NCI-H2196 treated with DMSO at 0.1 percent for 48 hours (cell line): ENCODE measurements around the gene ZHX3.
"Not testable (repeated sequence)": the region's sequence is repeated elsewhere in the genome, so short reads cannot be mapped to it uniquely, and the experiment has no call there.

ENCODE experiments used
- DNase-seq: peaks from one replicate; lab custom pipeline; 2025; ENCODE audit not compliant: unreplicated experiment; lab: John Stamatoyannopoulos, UW

ZHX3 gene

DNA sequence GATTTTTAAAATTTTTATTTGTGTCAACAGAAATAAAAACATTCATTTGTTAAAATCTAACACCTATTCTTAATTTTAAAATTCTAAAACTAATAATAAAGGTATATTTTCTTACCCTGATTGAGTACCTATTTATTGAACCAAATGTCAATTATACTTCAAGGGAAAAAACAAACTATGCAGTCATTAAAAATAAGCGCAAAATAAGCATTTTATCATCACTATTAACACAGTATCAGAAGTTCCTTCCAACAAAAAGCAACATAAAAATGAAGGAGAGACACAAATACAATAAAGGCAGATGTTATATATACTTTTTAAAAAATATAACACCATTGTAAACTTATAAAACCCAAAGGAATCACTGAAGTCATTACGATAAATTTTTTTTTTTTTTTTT lies 52.7 kb downstream of the ZHX3 start:
- DNase-seq = no peak

DNA sequence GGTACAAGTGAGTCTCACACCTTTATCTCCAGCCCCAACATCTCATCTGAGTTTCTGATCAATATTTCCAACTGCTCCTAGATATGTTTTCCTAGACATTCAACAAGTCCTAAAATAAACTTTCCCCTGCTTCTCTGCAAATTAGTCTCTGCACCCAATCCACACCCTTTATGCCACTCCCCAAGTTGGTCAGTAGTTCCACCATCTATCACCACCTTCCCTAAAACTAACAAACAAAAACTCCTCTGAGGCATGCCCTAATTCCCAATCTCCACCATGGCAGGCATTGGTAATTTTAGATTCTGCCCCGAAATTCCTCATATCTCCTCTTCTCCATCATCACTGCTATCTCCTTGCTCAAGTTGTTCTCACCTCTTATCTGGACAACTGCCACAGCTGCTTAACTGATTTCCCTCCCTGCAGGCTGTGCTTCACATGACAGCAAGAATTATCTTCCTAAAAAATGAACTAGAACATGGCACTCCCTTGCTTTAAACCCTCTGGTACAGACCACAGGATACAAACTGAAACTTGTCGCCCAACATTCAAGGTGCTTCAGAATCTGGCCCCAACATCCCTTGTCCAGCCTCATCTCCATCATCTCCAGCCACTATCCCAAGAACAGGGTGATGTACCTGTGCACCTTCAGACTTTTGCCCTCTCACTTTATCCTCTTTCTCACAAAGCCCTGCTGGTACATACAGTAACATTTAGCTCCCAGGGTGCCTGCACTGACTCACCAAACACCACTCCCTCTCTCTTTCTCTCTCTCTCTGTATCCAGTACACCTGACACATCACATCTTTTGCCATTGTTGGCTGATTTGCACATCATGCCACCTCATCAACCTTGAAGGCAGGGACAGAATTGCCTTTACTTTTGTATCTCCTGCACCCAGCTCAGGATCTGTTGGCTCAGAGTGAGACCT lies 55.5 kb downstream of the ZHX3 start:
- DNase-seq = no peak

DNA sequence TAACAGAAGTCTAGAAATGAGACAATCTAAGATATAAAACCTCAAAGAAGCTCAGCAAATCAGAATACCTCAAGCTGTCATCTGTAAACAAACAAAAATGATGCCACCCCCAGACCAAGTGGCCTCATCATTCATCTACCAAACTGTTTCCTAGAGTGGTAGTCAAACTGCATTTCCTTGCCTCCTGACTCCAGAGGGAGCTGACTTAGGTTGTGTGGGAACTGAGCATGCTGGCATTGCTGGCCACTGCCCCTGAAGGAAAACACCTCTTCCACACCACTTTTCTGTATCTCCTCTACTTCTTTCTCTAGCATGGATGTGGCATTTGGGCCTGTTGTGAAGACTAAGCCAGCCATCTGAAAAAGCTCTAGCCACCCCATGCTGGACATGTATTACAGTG lies 56.3 kb downstream of the ZHX3 start:
- no peak for DNase-seq

DNA sequence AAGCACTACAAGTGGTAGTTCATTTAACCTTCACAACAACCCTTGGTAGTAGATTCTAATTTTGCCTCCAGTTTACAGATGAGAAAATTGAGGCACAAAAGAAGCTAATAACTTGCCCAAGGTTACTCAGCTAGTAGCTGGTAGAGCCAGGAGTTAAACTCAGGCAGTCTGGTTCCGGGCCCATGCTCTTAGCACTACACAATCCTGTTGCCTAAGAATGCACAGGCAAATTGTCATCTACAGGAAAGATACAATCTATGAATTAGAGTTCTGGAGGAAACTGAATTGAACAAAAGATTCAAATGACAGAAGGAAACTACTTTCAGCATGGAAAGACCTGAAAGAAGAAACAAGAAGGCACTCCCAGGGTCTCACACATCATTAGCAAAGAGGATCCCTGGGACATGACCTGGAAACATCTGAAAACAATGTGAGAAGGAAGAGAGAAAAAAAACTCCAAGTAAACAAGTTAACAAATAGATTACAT lies 56.8 kb downstream of the ZHX3 start:
- DNase-seq = no peak

DNA sequence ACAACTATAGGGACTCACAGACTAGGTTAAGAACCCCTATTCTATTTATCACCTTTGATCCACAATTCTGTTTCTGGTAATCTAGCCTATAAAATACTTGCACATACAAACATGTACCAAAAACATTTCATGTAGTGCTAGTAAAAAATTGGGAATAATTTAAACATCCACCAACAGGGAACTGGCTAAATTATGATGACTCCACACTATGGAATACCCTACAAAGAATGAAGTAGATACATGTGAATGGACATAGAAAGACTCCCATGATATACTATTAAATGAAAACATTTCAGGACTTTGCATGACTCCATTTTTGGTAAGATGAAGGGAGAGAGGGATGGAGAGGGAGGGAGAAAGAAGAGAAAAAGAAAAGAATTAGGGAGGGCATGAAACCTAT lies 58.2 kb downstream of the ZHX3 start:
- DNase-seq = no peak

DNA sequence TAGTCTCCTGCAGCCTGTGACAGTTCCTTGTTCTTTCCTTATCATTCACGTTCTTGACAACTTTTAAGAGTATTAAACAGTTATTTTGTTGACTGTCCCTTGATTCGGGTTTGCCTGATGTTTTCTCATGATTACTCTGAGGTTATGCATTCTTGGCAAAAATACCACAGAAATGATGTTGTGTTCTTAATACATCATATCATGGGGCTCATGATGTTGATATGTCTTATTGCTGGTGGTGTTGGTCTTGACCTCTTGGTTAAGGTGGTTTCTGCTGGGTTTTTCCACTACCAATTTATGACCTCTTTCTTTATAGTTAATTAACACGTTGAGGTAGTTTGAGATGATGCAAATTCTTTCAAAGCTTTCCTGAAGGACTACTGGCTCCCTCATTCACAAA lies 59.1 kb downstream of the ZHX3 start:
- no peak for DNase-seq

DNA sequence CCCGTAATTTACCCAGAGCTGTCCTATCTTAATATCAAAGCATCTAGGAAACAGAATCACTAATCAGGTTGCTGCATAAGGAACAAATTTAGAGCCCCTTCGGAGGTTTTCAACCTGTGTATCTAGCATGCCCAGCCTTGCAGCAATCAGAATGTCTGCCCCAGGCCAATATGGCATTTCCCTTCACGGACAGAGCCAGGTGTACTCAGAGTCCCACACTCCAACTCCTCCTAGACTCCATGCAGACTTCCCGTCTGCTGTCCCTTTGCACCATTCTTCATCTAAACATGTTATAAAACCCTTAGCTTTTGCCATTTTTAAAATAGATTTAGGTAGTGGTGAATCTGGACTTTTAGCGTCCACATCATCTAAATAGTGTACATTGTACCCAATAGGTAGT lies 61.0 kb downstream of the ZHX3 start:
- DNase-seq = no peak

DNA sequence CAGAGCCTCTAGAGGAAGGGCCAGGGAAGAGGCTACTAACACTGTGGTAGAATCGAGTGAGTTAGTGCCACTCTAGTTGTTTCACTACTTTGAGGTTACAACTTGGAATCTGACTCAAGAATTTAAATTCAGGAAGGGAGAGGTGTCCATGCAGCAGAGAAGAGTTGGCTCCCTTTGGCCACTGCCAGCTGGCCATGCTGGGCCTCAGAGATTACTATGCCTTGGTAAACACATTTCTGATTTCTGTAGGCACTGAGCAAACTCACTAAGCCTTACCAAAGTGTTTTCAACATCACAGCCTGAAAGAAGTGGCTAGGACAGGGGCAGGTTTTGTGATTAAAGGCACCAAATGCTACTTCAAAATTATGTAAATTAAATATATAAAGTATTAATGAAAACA lies 61.9 kb downstream of the ZHX3 start:
- DNase-seq = no peak

DNA sequence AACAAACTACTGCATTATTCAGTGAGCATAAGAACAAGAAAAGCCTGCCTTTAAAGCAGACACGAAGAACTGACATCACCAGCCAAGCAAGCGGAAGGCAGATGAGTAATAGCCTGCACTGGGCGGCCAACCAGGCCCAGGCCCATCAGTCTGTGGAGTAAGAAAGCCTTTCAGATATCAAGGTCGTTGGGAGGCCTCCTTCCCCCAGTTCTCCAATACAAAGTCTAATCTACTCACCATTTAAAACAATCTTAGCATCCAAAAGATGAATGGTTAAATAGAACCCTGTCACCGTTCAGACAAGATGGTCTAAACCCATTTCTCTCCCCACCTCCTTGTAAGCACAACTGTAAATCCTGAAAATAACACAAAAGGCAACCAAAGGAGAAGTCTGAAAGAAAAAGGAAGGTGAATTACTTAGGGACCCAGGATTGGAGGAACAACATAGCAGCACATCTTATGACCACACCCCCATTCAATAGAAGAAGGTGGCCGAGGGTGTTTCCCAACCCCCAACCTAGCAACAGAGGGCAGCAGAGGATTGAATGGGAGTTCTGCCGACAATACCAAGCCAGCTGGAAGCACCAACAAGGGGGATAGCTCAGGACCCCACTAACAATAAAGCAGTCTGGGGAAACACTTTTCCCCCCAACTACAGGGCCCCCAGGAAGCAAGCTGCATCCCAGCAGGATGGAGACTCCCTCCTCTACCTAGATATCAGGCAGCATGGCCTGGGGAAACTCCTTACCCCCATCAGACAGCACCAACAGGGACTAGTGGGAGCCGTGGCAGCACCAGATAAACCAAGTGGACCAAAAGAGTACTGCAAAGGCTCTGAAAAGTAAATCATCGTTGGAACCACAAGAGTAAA lies 67.9 kb downstream of the ZHX3 start:
- DNase-seq = no peak

DNA sequence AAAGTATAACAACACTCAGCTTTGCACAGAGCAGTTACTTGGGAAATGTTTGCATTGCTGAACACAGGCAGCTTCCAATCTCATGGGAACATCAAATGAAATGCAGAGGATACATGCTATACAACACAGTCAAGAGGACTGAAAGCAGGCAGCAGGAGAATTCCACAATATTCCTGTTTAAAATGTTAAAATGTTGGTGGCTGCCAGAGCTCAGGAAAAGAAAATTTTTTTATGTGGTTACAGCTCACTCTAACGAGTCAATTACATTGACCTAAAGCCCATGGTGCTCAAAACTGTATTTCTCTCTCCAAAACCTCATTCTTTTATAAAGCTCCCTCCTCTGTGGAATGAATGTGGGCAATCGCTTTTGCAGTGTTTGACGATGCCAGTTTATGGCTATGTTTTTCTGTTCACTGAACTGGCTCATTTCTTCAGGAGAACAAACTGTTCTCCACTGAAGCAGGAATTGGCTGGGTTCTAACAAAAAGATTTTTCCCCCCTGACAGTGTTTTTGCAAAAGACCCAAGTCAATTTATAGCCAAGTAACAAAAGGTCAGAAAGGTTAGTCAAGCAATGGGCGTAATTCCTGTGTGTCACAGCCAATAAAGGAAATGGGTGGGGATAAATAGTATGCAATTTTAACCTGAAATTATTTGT lies 69.0 kb downstream of the ZHX3 start:
- DNase-seq = no peak

DNA sequence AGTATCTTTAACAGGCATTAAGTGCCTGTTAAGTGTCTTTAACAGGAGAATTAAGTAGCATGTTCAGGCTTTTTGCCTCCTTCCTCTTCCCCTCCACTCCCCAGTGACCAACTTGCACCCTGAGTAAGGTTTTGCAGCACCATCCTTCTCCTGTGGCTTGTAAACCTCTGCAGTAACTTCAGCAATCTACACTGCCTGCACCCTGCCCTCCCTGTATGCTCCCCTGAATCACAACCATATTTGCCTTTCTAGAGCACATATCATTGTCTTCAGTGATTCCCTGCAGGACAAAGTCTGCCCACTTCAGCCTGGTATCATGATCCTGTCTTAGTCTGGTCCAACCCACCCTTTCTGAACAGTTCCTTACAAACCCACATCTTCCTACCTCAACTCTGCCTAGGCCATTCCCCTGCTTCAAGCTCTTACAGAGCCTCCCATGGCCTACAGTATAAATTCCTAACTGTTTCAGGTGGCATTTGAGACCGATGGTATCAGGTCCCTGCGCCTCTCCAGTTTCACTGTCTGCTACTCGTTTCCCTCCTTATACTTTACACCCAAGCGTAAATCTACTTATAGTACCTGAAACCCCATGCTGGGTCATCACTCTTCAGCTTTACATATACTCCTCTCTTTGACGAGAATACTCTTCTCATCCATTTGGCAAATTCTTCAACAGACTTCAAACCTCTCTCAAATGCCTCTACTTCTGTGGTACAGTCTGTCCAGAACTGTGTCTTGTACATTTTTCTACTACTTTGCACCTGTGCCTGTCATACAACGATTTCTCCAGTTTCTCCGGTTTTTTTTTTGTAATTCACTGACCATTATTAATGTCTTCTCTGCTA lies 69.8 kb downstream of the ZHX3 start:
- DNase-seq = no peak

DNA sequence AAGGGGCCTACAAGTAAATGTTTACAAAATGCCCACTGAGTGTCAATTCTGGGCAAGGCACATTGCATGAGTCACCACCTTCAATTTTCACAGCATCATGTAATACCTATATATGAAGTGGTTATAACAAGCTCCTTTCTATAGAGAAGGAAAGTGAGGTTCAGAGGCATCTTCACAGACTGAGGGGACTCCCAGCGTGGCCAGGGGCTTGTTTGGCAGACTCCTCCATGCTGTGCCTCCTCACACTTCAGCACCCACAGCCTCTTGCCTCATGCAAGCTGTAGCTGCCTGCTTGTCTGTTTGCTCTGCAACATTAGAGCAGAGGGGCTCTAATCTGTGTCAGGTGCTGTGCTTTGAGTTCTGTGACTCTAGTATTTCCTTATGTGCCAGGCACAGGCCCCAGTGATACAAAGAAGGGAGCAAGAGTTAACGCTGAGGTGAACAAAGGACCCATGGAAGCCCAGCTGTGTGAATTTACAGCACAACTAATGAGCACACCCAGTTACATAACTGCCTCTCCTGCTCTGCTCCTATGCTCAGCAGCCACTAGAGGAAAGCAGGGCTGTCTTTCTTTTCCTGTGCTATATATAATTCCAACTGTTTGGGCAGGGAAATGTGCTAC lies 72.3 kb downstream of the ZHX3 start:
- DNase-seq = no peak

DNA sequence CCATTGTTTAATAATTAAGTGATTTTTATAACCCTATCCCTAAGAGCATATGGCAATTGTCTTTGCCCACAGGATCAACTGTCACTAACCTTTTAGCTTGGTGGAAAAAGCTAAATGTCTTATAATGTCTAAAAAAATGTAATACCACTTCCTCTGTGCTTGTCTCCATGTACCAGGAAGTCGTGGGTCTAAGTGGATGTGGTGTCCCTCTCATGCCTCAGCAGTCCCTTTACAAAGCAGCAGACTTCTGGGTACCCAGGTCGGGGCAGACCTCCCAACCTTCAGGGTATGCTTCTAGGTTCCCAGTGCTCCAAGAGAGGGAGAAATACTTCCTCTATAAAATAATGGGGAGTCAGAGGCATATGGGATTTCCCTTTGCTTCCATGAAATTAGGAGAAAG lies 74.7 kb downstream of the ZHX3 start:
- no peak for DNase-seq

DNA sequence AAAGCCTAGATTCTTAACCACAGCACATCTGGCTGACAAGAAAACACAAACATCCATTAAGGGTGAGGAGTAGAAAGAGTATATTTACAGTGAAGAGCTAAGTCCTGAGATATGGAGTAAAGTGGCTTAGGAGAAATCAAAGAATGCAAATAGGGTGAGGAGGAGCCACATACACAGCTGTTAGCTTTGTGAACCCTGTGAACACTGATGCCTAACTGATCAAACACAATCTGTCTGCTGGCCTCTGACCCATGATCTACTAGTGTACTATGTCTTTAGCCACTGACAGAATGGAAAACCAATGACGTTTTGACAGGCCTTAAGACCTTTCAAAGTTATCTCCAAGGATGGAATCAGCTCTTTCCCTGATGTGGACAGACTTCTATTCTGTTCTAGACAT lies 75.2 kb downstream of the ZHX3 start:
- DNase-seq = no peak

DNA sequence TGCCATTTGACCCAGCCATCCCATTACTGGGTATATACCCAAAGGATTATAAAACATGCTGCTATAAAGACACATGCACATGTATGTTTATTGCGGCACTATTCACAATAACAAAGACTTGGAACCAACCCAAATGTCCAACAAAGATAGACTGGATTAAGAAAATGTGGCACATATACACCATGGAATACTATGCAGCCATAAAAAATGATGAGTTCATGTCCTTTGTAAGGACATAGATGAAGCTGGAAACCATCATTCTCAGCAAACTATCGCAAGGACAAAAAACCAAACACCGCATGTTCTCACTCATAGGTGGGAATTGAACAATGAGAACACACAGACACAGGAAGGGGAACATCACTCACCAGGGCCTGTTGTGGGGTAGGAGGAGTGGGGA lies 80.3 kb downstream of the ZHX3 start:
- DNase-seq = not testable (repeated sequence)

DNA sequence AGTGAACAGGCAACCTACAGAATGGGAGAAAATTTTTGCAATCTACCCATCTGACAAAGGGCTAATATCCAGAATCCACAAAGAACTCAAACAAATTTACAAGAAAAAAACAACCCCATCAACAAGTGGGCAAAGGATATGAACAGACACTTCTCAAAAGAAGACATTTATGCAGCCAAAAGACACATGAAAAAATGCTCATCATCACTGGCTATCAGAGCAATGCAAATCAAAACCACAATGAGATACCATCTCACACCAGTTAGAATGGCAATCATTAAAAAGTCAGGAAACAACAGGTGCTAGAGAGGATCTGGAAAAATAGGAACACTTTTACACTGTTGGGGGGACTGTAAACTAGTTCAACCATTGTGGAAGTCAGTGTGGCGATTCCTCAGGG lies 80.7 kb downstream of the ZHX3 start:
- DNase-seq = not testable (repeated sequence)

DNA sequence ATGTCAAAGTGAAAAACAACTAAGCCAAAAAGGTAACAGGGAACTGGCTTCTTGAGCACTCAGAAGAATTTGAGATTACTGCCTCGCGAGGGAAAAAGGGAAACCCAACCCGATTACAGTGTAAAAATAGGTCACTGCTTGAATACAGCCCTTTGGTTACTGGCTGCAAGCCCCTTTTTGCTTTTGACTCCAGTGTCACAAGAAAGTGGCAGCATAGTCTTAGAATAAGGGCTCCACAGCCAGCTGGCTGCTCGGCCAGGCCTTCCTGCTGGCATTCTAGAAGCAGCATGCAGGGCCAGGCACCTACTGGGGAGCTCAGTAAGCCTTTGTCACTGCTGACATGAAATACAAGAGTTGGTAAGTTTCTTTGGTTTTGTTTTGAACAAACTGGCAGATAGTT lies 83.0 kb downstream of the ZHX3 start:
- no peak for DNase-seq

DNA sequence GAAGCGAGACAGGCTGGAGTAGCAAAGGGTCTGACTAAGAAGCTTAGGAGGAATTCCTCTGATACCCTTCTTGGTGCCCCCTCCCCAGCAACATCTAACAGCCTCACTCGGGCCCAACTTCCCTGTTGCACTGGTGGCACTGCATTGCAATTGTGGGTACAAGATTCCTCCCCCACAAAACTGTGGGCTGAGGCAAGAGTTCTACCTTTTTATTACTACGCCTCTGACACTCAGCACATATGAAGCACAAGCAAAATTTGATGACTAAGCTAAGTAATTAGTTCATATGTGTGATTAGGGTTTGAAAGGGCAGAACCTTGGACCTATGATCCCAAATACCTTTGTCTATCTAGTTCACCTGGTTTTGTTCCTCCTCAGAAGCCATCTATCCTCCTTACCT lies 83.5 kb downstream of the ZHX3 start:
- DNase-seq = no peak

DNA sequence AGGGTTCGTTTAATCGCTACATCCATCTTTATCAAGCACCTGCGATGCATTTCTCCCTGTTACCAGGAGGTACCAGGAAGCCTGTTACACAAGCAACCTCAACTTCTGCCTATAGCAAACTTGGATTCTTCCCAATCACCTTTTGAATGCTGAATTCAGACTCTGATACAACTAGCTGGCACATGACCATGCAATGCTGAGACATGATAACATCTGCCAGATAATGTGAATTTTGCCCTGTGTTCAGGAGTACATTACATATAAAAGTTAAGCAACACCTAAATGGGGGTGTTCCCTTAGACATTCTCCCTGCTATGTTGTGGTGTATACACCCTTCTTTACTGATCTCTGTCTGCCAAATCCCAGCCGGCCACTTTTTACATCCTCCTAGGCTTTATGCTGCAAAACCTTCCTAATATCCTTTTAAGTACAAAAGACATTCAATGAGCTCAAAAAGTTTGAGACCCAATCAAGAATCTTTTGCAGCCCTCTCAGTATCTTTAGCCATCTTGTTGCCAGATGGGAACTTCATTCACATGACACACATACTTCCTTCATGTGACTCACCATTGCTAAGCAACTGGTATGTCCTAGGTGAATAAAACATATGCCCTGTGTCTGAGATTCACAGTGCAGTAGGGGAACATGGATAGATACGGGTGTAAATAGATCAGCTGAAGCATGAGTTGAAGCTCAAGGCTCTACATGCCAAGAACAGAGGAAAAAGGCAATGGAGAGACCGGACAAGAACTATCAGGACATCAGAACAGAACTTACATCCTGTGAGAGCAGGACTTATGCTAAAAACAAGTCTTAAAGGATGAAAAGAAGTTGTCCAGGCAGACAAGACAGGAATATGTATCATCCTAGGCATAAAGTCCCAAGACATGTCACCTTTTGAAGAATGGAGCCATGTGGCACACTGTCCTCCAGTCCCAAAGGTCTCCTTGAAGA lies 84.3 kb downstream of the ZHX3 start:
- no peak for DNase-seq
